Activated naive CD8-positive, alpha-beta T cell (primary cell): ENCODE data around the gene RORC.
"Not testable (repeated sequence)": the region's sequence is repeated elsewhere in the genome, so short reads cannot be mapped to it uniquely, and the experiment has no call there.

Experiments used
- H3K27ac Mint-ChIP-seq: one replicate; pipeline ENCODE4 v1.8.0; 2021; ENCODE audit warnings: mixed read lengths
- H3K27me3 Mint-ChIP-seq: one replicate; pipeline ENCODE4 v1.8.0; 2021; ENCODE audit warnings: mixed read lengths
- H3K36me3 Mint-ChIP-seq: one replicate; pipeline ENCODE4 v1.8.0; 2021; ENCODE audit warnings: mixed read lengths
- H3K4me1 Mint-ChIP-seq: one replicate; pipeline ENCODE4 v1.8.0; 2021; ENCODE audit warnings: low read depth, mixed read lengths
- H3K4me3 Mint-ChIP-seq: one replicate; pipeline ENCODE4 v1.8.0; 2021; ENCODE audit warnings: mild to moderate bottlenecking, mixed read lengths
- H3K9me3 Mint-ChIP-seq: one replicate; pipeline ENCODE4 v1.8.0; 2021; ENCODE audit warnings: low read depth, mixed read lengths

RORC gene

DNA sequence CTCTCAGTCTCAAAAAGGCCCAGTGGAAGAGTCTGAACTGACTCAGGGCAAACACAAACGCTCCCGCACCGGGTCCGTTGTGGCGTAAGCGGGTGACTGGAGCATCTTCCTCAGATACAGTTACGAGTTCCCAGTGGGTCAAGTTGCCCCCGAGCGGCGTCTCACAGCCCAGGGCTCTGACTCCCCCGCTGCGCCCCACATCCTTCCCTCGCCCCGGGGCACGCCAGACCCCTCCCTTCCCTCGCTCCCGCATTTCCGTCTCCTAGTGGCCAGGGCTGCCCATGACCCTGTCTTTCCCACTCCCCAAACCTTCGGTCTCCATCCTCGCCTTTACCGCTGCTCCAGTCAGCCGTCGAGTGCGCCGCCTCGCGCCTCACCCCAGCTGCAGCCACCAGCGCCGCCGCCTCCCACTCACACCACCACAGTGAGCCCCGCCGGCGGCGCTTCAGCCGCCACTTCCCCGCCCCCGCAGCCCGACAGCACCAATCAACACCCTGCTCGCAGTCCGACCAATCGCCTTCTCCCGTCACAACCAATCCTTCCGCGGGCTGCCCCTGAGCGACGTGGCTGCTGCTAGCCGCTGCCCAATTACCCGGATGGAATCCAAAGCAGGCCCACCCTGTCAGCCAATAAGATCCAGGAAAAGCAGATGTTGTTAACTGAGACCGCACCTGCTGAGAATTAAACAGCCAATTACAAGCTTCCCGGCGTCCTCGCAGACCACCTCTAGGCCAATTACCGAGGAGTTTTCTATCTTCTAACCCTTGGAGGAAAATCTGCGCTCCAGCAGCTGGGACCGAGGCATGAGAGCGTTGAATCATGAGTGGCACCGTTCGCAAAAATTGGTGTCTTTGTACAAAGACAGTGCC is 41.3 kb downstream of the RORC start, which contains the start of gene TDRKH:
TSS of gene TDRKH (minus strand) at position 430 of the 869 bp plus-strand sequence. CDS start 7,478 bp downstream, outside the sequence.
- peaks cover 3% of the 10 kb centered on the region for H3K36me3 Mint-ChIP-seq
- H3K27me3 Mint-ChIP-seq, result no peaks in the 10 kb centered on the region
- peak within 1 kb of the TSS; percentile 76 for H3K27ac Mint-ChIP-seq
- H3K4me3 Mint-ChIP-seq, result peak within 1 kb of the TSS; percentile 99
- peaks cover 30% of the 10 kb centered on the region for H3K4me1 Mint-ChIP-seq
- no peaks in the 10 kb centered on the region for H3K9me3 Mint-ChIP-seq

DNA sequence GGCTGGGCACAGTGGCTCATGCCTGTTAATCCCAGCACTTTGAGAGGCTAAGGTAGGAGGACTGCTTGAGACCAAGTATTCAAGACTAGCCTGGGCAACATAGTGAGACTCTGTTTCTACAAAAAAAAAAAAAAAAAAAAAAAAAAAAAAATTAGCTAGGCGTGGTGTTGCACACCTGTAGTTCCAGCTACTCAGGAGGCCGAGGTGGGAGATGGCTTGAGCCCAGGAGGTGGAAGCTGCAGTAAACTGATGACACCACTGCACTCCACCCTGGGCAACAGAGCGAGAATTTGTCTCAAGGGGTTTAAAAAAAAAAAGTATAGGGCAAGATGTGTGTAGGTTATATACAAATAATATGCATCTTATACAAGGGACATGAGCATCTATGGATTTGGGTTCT is 43.9 kb downstream of the RORC start:
- Mint-ChIP-seq H3K4me3 (no peak overlapping the region), H3K9me3 (no peaks in the 10 kb centered on the region), H3K36me3 (no peaks in the 10 kb centered on the region), H3K27ac (no peak overlapping the region), H3K4me1 (peaks cover 30% of the 10 kb centered on the region), H3K27me3 (no peaks in the 10 kb centered on the region)

DNA sequence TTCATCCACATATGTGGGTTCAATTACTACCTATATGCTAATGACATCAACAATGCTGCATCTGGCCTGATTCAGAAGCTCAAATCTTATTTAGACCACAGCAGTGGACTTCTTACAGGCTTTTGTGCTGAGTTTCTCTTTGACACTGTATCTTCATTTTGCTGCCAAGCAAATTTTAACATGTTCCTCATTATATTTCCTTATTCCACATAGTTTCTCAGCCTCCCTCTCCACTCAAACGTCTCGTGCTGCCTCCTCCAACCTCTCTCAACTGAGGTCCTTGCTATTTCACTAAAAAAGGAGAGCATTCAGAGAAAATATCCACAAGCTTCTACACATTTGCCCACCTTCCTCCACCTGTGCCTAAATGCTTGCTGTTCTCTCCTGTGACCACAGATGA is 47.8 kb downstream of the RORC start:
- H3K4me3 Mint-ChIP-seq, result no peak overlapping the region
- H3K27me3 Mint-ChIP-seq, result no peaks in the 10 kb centered on the region
- H3K36me3 Mint-ChIP-seq, result peaks cover 10% of the 10 kb centered on the region
- no peak overlapping the region for H3K27ac Mint-ChIP-seq
- H3K4me1 Mint-ChIP-seq, result peaks cover 3% of the 10 kb centered on the region
- H3K9me3 Mint-ChIP-seq, result no peaks in the 10 kb centered on the region

DNA sequence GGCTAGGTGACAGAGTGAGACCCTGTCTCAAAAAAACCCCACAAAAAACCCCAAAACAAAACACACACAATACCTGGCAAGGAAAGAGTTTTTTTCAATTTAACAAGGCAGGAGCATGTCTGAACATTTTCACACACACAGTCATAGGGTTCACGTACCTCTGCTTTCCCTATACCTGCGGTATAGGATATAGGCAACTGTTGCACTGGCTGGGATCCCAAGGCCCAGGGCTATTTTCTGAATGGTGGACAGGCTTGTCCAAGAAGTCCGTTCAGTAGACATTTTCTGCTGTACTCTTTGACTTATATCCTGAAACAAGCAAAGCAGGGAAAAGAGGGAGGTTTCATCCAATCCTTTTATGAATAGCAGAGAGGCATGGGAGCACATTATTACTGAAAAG is 48.9 kb downstream of the RORC start:
- Mint-ChIP-seq H3K4me3 (no peak overlapping the region), H3K27me3 (no peaks in the 10 kb centered on the region), H3K36me3 (peaks cover 10% of the 10 kb centered on the region), H3K27ac (no peak overlapping the region), H3K9me3 (no peaks in the 10 kb centered on the region), H3K4me1 (no peaks in the 10 kb centered on the region)

DNA sequence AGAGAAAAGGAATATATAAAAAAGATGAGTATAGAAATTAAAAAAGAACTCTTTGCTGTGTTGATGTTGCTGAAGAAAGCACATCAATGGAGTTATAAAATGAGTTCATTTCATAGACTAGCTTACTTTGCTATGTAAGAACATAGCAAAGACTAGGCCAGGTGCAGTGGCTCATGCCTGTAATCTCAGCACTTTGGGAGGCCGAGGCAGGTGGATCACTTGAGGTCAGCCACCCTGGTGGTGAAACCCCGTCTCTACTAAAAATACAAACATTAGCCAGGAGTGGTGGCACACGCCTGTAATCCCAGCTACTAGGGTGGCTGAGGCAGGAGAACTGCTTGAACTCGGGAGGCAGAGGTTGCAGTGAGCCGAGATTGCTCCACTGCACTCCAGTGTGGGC is 49.6 kb downstream of the RORC start:
- H3K9me3 Mint-ChIP-seq, H3K27ac Mint-ChIP-seq, H3K4me3 Mint-ChIP-seq, H3K27me3 Mint-ChIP-seq, H3K4me1 Mint-ChIP-seq: not testable (repeated sequence)
- H3K36me3 Mint-ChIP-seq, result peaks cover 10% of the 10 kb centered on the region

DNA sequence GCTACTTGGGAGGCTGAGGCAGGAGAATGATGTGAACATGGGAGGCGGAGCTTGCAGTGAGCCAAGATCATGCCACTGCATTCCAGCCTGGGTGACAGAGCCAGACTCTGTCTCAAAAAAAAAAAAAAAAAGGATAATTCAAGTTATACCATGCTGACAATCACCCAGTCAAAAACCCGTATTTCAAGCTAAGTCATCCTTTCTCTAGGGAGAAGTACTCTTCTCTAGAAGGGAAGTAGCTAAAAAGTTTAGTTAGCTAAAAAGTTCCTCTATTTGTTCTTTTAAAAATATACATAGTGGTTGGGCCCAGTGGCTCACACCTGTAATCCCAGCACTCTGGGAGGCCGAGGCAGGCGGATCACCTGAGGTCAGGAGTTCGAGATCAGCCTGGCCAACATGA is 50.9 kb downstream of the RORC start:
- H3K9me3 Mint-ChIP-seq, H3K4me3 Mint-ChIP-seq, H3K4me1 Mint-ChIP-seq, H3K27me3 Mint-ChIP-seq, H3K27ac Mint-ChIP-seq: not testable (repeated sequence)
- peaks cover 10% of the 10 kb centered on the region for H3K36me3 Mint-ChIP-seq

DNA sequence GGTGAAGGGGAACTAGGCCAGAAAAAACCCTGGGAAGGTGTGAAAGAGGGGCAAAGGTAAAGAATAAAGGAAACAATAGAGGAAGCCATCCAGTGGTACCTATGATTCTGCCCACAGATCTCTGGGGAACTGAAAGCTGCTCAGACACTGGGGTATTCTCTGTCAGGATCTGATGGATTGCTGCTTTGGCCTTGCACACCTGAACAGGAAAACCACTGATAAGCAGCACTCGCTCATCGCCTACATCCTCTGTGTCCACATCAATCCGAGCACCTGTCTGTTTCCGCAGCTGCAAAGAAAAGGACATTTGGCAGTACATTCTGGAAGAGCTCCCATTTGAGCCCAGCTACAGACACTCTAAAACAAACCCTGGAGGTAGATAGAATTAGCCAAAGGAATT is 51.8 kb downstream of the RORC start:
- no peaks in the 10 kb centered on the region for H3K27me3 Mint-ChIP-seq
- no peaks in the 10 kb centered on the region for H3K4me1 Mint-ChIP-seq
- no peaks in the 10 kb centered on the region for H3K9me3 Mint-ChIP-seq
- no peak overlapping the region for H3K27ac Mint-ChIP-seq
- peaks cover 10% of the 10 kb centered on the region for H3K36me3 Mint-ChIP-seq
- H3K4me3 Mint-ChIP-seq, result no peak overlapping the region

DNA sequence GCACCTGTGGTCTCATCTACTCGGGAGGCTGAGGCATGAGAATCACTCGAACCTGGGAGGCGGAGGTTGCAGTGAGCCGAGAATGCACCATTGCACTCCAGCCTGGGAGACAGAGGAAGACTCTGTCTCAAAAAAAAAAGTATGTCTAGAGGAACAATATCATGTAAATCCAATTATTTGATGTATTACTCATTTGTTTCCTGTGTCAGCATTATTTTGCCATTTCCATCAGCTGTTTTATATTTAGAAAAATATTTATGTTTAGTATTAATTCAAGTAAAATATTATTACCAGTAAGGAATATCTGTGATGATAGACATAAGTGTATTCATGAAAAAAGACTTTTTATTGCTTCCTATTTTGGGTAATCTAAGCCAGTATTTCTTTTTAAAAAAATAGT is 54.3 kb downstream of the RORC start:
- no peaks in the 10 kb centered on the region for H3K9me3 Mint-ChIP-seq
- H3K27ac Mint-ChIP-seq, result no peak overlapping the region
- no peaks in the 10 kb centered on the region for H3K4me1 Mint-ChIP-seq
- no peaks in the 10 kb centered on the region for H3K27me3 Mint-ChIP-seq
- peaks cover 10% of the 10 kb centered on the region for H3K36me3 Mint-ChIP-seq
- no peak overlapping the region for H3K4me3 Mint-ChIP-seq

DNA sequence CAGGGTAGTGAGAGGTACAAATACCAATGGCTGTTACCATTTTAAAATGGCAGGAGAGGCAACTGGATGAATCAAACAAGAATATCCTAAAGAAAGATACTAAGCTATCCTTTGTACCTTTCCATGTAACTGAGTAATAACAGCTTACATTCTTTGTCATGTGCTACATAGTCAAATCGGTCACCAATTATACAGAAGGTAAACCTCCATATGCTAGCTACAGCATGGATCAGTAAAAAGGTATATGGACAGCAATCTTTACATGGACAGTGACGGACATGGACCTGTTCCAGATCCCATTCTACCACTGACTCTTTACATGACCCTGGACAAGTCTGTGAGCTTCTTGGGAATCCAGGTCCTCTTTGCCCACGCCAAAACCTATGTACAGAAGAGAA is 54.9 kb downstream of the RORC start:
- Mint-ChIP-seq H3K4me1 (no peaks in the 10 kb centered on the region), H3K27me3 (no peaks in the 10 kb centered on the region), H3K27ac (no peak overlapping the region), H3K36me3 (peaks cover 10% of the 10 kb centered on the region), H3K4me3 (no peak overlapping the region), H3K9me3 (no peaks in the 10 kb centered on the region)

DNA sequence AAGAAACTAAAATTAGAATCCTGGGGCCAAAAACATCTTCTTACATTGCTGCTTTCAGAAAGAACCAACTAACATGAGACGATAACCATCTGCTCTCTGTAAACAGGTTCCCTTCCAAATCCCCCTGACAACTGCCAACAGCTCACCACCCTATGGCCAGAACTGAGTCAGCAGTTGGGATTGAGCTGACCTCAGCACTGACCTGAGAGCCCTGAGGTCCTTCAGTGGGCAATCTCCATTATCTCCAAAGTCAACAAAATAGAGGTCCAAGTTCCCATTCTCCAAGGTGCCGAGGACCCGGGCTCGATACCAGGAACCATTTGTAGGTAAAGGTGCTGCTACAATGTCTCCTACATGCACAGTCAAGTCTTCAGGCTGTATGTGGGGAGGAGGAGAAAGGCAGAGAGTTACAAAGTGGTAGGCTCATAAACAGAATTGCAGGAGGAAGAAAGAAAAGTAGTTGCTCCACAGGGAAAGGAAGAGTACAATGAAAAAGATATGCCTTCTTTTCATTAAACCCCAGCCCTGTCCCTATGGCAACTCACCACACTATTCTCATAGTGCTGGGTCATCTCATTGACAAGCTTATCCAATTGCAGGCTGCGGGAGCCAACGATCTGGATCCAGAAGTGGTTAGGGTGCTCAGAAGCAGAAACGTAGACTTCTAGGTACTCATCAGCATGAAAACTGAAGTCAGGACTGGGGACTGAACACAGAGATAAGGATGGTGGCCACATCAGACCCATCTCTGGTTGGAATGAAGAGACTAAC is 55.5 kb downstream of the RORC start:
- no peak overlapping the region for H3K27ac Mint-ChIP-seq
- no peaks in the 10 kb centered on the region for H3K4me1 Mint-ChIP-seq
- no peaks in the 10 kb centered on the region for H3K9me3 Mint-ChIP-seq
- H3K27me3 Mint-ChIP-seq, result no peaks in the 10 kb centered on the region
- no peak overlapping the region for H3K4me3 Mint-ChIP-seq
- H3K36me3 Mint-ChIP-seq, result peaks cover 7% of the 10 kb centered on the region

DNA sequence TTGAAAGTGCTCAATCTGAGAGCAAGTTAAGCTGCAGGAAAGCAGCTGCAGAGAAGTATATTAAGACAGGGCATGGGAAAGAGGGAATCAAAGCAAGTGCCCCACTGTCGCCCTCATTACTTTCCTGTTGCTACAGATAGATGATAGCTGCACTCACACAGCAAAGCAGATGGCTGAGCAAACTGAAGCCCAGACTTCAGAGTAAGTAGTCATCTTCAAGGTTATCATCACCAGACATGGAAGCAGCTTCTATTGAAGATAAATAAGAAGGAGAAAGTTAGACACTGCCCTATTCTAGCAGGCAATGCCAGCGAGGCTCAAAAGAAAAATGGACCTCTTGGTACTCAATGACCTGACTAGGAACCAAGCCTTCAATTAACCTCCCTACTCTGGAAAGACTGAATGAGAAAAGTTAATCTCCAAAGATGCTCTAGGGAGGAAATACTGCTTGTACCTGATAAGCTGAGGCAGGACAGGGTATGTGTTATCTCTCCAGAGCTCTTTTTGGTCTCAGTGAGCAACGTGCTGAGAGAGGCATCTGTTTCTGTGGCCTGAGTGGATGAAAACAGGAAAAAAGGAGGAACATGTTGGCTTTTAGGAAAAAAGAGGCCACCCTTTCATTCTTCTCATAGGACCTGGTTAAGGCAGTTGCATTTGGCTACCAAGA is 57.2 kb downstream of the RORC start:
- Mint-ChIP-seq H3K4me3 (no peak overlapping the region), H3K27ac (no peak overlapping the region), H3K36me3 (peaks cover 3% of the 10 kb centered on the region), H3K9me3 (no peaks in the 10 kb centered on the region), H3K4me1 (no peaks in the 10 kb centered on the region), H3K27me3 (no peaks in the 10 kb centered on the region)

DNA sequence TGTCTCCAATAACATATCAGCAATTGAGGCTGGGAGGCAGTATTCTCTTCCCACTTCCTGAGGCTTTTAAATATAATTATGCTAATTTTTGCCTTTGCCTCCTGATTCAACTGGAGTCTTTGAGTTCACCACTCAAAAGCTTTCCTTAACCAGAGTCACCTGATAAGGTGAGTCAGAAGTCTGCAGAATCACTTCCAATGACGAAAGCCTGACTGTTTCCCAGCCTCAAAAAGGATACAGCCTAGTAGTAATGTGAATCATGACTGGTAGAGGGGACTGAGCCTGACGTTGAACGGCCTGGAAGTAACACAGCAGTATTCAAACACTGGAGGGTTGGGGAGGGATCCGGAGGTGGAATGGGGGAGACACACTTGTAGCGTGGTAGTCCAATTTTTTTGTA is 57.9 kb downstream of the RORC start:
- no peaks in the 10 kb centered on the region for H3K4me1 Mint-ChIP-seq
- no peak overlapping the region for H3K27ac Mint-ChIP-seq
- no peak overlapping the region for H3K4me3 Mint-ChIP-seq
- H3K36me3 Mint-ChIP-seq, result no peaks in the 10 kb centered on the region
- no peaks in the 10 kb centered on the region for H3K27me3 Mint-ChIP-seq
- no peaks in the 10 kb centered on the region for H3K9me3 Mint-ChIP-seq

DNA sequence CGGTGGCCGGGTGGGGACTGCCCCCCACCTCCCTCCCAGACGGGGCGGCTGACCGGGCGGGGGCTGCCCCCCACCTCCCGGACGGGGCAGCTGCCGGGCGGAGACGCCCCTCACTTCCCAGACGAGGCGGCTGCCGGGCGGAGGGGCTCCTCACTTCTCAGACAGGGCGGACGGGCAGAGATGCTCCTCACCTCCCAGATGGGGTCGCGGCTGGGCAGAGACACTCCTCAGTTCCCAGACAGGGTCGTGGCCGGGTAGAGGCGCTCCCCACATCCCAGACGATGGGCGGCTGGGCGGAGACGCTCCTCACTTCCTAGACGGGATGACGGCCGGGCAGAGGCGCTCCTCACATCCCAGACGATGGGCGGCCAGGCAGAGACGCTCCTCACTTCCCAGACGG is 62.3 kb downstream of the RORC start:
- not testable (repeated sequence) for H3K9me3 Mint-ChIP-seq, H3K36me3 Mint-ChIP-seq, H3K4me3 Mint-ChIP-seq, H3K27ac Mint-ChIP-seq, H3K27me3 Mint-ChIP-seq, H3K4me1 Mint-ChIP-seq

DNA sequence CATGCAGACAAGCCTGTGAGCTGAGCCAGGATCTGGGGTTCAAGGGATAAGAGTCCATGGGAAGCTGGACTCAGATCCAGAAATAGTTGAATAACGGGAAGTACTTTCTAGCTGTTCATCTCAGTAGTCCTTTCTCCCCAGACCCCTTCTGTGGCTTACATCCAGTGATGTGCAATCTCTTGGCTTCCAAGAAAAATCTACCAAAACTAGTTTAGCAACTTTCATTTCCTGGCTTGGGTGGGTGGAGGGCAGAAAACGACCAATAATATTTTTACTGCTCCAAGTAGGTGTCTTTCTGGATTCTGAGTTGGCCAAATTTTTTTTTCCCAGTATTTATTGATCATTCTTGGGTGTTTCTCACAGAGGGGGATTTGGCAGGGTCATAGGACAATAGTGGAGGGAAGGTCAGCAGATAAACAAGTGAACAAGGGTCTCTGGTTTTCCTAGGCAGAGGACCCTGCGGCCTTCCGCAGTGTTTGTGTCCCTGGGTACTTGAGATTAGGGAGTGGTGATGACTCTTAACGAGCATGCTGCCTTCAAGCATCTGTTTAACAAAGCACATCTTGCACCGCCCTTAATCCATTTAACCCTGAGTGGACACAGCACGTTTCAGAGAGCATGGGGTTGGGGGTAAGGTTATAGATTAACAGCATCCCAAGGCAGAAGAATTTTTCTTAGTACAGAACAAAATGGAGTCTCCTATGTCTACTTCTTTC is 63.1 kb downstream of the RORC start:
- not testable (repeated sequence) for H3K27ac Mint-ChIP-seq, H3K4me3 Mint-ChIP-seq, H3K9me3 Mint-ChIP-seq, H3K36me3 Mint-ChIP-seq, H3K4me1 Mint-ChIP-seq, H3K27me3 Mint-ChIP-seq

DNA sequence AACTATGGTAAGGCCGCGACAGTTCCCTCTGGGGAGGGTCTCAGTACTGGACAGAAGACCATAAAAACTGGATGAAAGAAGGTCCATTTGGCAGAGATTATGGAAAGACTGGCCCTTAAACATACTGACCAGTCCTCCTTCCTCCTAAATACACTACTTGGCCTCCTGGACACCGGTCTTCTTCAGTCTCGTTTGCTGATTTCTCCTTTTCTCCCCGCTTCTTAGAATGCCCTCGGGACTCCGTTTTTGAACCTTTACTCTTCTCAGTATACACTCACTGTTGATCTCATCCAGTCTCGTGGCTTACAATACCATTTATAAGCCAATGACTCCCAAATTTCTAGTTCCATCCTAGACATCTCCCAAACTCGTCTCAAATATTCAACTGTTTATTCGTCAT is 67.6 kb downstream of the RORC start:
- Mint-ChIP-seq H3K4me3 (peak overlapping the region; percentile 94), H3K4me1 (peaks cover 17% of the 10 kb centered on the region), H3K27me3 (no peaks in the 10 kb centered on the region), H3K36me3 (peaks cover 2% of the 10 kb centered on the region), H3K27ac (peak overlapping the region; percentile 97), H3K9me3 (no peaks in the 10 kb centered on the region)
